WTC11 (cell line): ENCODE results near the gene LTBP1. TPM values are rescaled to one million over a fixed set of nuclear protein-coding genes. Genes with fewer than 3 reads are reported as not detected.

Source experiments
- ATAC-seq: fragments of 200-7000 bp; cut with Tn5 transposase; 2 replicates; pipeline ENCODE4 v1.10.0; 2021; ENCODE audit warnings: mild to moderate bottlenecking, moderate library complexity
- CTCF ChIA-PET: fragments of 300-600 bp; sonication (Branson Sonifier 250); formaldehyde crosslinking; loops from one replicate; lab custom pipeline; 2021; ENCODE audit warnings: antibody characterized with exemption; lab: Charles Lee
- POLR2A ChIA-PET: fragments of 350-600 bp; sonication (Branson Sonifier 250); formaldehyde crosslinking; loops from one replicate; lab custom pipeline; 2021; ENCODE audit warnings: antibody characterized with exemption; lab: Charles Lee
- DNase-seq: peaks from one replicate; pipeline ENCODE4 v3.0.0; 2021; ENCODE audit warnings: low spot score
- H3K27ac Mint-ChIP-seq: 2 replicates; pipeline ENCODE4 v1.8.0; 2021; ENCODE audit warnings: mixed read lengths
- H3K27me3 Mint-ChIP-seq: 2 replicates; pipeline ENCODE4 v1.8.0; 2021; ENCODE audit warnings: low read depth, mild to moderate bottlenecking, moderate library complexity, mixed read lengths
- H3K36me3 Mint-ChIP-seq: 2 replicates; pipeline ENCODE4 v1.8.0; 2021; ENCODE audit warnings: mixed read lengths
- H3K4me1 Mint-ChIP-seq: 2 replicates; pipeline ENCODE4 v1.8.0; 2022; ENCODE audit warnings: mixed read lengths
- H3K4me3 Mint-ChIP-seq: 2 replicates; pipeline ENCODE4 v1.8.0; 2021; ENCODE audit warnings: mild to moderate bottlenecking, moderate library complexity, mixed read lengths
- H3K9me3 Mint-ChIP-seq: 2 replicates; pipeline ENCODE4 v1.8.0; 2021; ENCODE audit warnings: mixed read lengths
- ATF2 ChIP-seq: sonication (generic); formaldehyde crosslinking; IDR thresholded peaks from 2 replicates; pipeline ENCODE4 v1.8.1; 2022; ENCODE audit warnings: low read depth, missing genetic modification reagents, borderline replicate concordance
- CREM ChIP-seq: sonication (generic); formaldehyde crosslinking; IDR thresholded peaks from 2 replicates; pipeline ENCODE4 v1.8.1; 2022; ENCODE audit warnings: mild to moderate bottlenecking, missing genetic modification reagents, moderate library complexity
- ELF4 ChIP-seq: sonication (generic); formaldehyde crosslinking; IDR thresholded peaks from 2 replicates; pipeline ENCODE4 v1.8.1; 2022; ENCODE audit warnings: low read depth, mild to moderate bottlenecking, moderate library complexity, missing genetic modification reagents
- FOXJ3 ChIP-seq: sonication (generic); formaldehyde crosslinking; IDR thresholded peaks from 2 replicates; pipeline ENCODE4 v1.9.0; 2021; ENCODE audit warnings: missing genetic modification reagents, mild to moderate bottlenecking, borderline replicate concordance
- HMGA2 ChIP-seq: fragments of 250-450 bp; sonication (Bioruptor Pico); IDR thresholded peaks from 2 replicates; pipeline ENCODE4 v1.4.0; 2021; ENCODE audit warnings: mild to moderate bottlenecking, moderate library complexity
- IRF1 ChIP-seq: sonication (generic); formaldehyde crosslinking; IDR thresholded peaks from 2 replicates; pipeline ENCODE4 v1.8.0; 2023; ENCODE audit warnings: missing genetic modification reagents
- JUN ChIP-seq: sonication (generic); formaldehyde crosslinking; IDR thresholded peaks from 2 replicates; pipeline ENCODE4 v1.8.0; 2023; ENCODE audit warnings: mild to moderate bottlenecking, missing genetic modification reagents
- MAX ChIP-seq: sonication (generic); formaldehyde crosslinking; IDR thresholded peaks from 2 replicates; pipeline ENCODE4 v1.8.0; 2022; ENCODE audit warnings: mild to moderate bottlenecking, missing genetic modification reagents
- MLX ChIP-seq: sonication (generic); formaldehyde crosslinking; IDR thresholded peaks from 2 replicates; pipeline ENCODE4 v1.8.1; 2023; ENCODE audit warnings: mild to moderate bottlenecking, missing genetic modification reagents, moderate library complexity
- NFYB ChIP-seq: sonication (generic); formaldehyde crosslinking; conservative IDR thresholded peaks from 2 replicates; pipeline ENCODE4 v1.8.0; 2022; ENCODE audit warnings: low read depth, missing genetic modification reagents
- NR3C1 ChIP-seq: sonication (generic); formaldehyde crosslinking; conservative IDR thresholded peaks from 2 replicates; pipeline ENCODE4 v1.8.1; 2023; ENCODE audit warnings: low read depth, mild to moderate bottlenecking, missing genetic modification reagents
- OVOL2 ChIP-seq: fragments of 250-450 bp; sonication (Bioruptor Pico); IDR thresholded peaks from 2 replicates; pipeline ENCODE4 v1.9.0; 2021; ENCODE audit warnings: mild to moderate bottlenecking, borderline replicate concordance
- RELA ChIP-seq: sonication (generic); formaldehyde crosslinking; IDR thresholded peaks from 2 replicates; pipeline ENCODE4 v1.8.1; 2022; ENCODE audit warnings: missing genetic modification reagents, mild to moderate bottlenecking, borderline replicate concordance
- SOX15 ChIP-seq: fragments of 250-450 bp; sonication (Bioruptor Pico); IDR thresholded peaks from 2 replicates; pipeline ENCODE4 v1.9.0; 2021; ENCODE audit warnings: mild to moderate bottlenecking
- TCF7 ChIP-seq: sonication (generic); formaldehyde crosslinking; IDR thresholded peaks from 2 replicates; pipeline ENCODE4 v1.8.0; 2022; ENCODE audit warnings: mild to moderate bottlenecking, low read depth, missing genetic modification reagents, moderate library complexity
- TEAD1 ChIP-seq: sonication (generic); formaldehyde crosslinking; IDR thresholded peaks from 2 replicates; pipeline ENCODE4 v1.8.0; 2022; ENCODE audit warnings: mild to moderate bottlenecking, missing genetic modification reagents
- ZNF121 ChIP-seq: sonication (generic); formaldehyde crosslinking; IDR thresholded peaks from 2 replicates; pipeline ENCODE4 v1.8.0; 2023; ENCODE audit warnings: missing genetic modification reagents
- ZNF138 ChIP-seq: sonication (generic); formaldehyde crosslinking; conservative IDR thresholded peaks from 2 replicates; pipeline ENCODE4 v1.8.1; 2022; ENCODE audit warnings: mild to moderate bottlenecking, moderate library complexity, missing genetic modification reagents
- ZNF232 ChIP-seq: sonication (generic); formaldehyde crosslinking; IDR thresholded peaks from 2 replicates; pipeline ENCODE4 v1.8.0; 2022; ENCODE audit warnings: mild to moderate bottlenecking, missing genetic modification reagents
- ZNF317 ChIP-seq: sonication (generic); formaldehyde crosslinking; IDR thresholded peaks from 2 replicates; pipeline ENCODE4 v1.8.1; 2023; ENCODE audit warnings: low read depth, mild to moderate bottlenecking, moderate library complexity, missing genetic modification reagents, borderline replicate concordance
- ZNF396 ChIP-seq: fragments of 250-450 bp; sonication (Bioruptor Pico); IDR thresholded peaks from 2 replicates; pipeline ENCODE4 v1.8.0; 2021; ENCODE audit warnings: mild to moderate bottlenecking, moderate library complexity, borderline replicate concordance
- total RNA-seq: library from RNA; stranded (reverse); gene quantifications from 3 replicates; pipeline ENCODE4 v1.2.3, GENCODE V29; 2021
- TF ChIP-seq, protein P1 (sequence below): sonication (generic); formaldehyde crosslinking; IDR thresholded peaks from 2 replicates; pipeline ENCODE4 v1.8.1; 2022; ENCODE audit warnings: low read depth, mild to moderate bottlenecking, moderate library complexity, missing genetic modification reagents, borderline replicate concordance
- TF ChIP-seq, protein P2 (sequence below): sonication (generic); formaldehyde crosslinking; IDR thresholded peaks from 2 replicates; pipeline ENCODE4 v1.8.1; 2023; ENCODE audit warnings: mild to moderate bottlenecking, missing genetic modification reagents, moderate library complexity

The LTBP1 gene
- total RNA-seq, 1 experiment from 2014 or later: 33.6 TPM

- no peak overlapping the region for H3K4me3 Mint-ChIP-seq
- no peaks in the 10 kb centered on the region for H3K27me3 Mint-ChIP-seq
- peaks cover 17% of the 10 kb centered on the region for H3K4me1 Mint-ChIP-seq
- TF ChIP-seq ATF2 (CRISPR knock-in tag): no peak
- TF ChIP-seq RELA (CRISPR knock-in tag): no peak
- TF ChIP-seq, protein P1, sequence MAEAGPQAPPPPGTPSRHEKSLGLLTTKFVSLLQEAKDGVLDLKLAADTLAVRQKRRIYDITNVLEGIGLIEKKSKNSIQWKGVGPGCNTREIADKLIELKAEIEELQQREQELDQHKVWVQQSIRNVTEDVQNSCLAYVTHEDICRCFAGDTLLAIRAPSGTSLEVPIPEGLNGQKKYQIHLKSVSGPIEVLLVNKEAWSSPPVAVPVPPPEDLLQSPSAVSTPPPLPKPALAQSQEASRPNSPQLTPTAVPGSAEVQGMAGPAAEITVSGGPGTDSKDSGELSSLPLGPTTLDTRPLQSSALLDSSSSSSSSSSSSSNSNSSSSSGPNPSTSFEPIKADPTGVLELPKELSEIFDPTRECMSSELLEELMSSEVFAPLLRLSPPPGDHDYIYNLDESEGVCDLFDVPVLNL (CRISPR knock-in tag): no peak
- no peak for TF ChIP-seq ZNF121 (CRISPR knock-in tag)
- TF ChIP-seq ZNF396 (CRISPR knock-in tag): no peak
- no peak for TF ChIP-seq FOXJ3 (CRISPR knock-in tag)
- TF ChIP-seq TCF7: no peak
- TF ChIP-seq CREM (CRISPR knock-in tag): no peak
- TF ChIP-seq HMGA2: no peak
- no peak for TF ChIP-seq OVOL2 (CRISPR knock-in tag)
- TF ChIP-seq SOX15 (CRISPR knock-in tag): no peak
- TF ChIP-seq ZNF317 (CRISPR knock-in tag): no peak
- POLR2A ChIA-PET: no interaction called here
- peaks cover 14% of the 10 kb centered on the region for H3K36me3 Mint-ChIP-seq
- CTCF ChIA-PET: interaction anchor here (1.1 kb wide), 1 partner anchor 107 kb away, joined by 3 read pairs; no protein-coding TSS in a partner anchor
- no peak overlapping the region for H3K27ac Mint-ChIP-seq
- no peak for ATAC-seq
- DNase-seq: no peak
- H3K9me3 Mint-ChIP-seq: peaks cover 11% of the 10 kb centered on the region
Observed at GRCh38 chr2:33019796-33020195, 73.0 kb downstream of the LTBP1 start.

- Mint-ChIP-seq H3K27ac (peak overlapping the region; percentile 70; the same call in 1 of the 2 replicates), H3K4me3 (no peak overlapping the region)
- CTCF ChIA-PET: no interaction called here
- TF ChIP-seq SOX15 (CRISPR knock-in tag): no peak
- TF ChIP-seq ATF2 (CRISPR knock-in tag): no peak
- TF ChIP-seq MAX (CRISPR knock-in tag): no peak
- no peak for TF ChIP-seq CREM (CRISPR knock-in tag)
- no peak for TF ChIP-seq TEAD1 (CRISPR knock-in tag)
- TF ChIP-seq ZNF138 (CRISPR knock-in tag): no peak
- no peak for TF ChIP-seq NR3C1 (CRISPR knock-in tag)
- no peak for TF ChIP-seq TCF7
- TF ChIP-seq IRF1 (CRISPR knock-in tag): no peak
- no peak for TF ChIP-seq JUN
- TF ChIP-seq, protein P2, sequence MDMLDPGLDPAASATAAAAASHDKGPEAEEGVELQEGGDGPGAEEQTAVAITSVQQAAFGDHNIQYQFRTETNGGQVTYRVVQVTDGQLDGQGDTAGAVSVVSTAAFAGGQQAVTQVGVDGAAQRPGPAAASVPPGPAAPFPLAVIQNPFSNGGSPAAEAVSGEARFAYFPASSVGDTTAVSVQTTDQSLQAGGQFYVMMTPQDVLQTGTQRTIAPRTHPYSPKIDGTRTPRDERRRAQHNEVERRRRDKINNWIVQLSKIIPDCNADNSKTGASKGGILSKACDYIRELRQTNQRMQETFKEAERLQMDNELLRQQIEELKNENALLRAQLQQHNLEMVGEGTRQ: no peak
- TF ChIP-seq, protein P1 (CRISPR knock-in tag): no peak
- no peak for TF ChIP-seq NFYB (CRISPR knock-in tag)
- TF ChIP-seq MLX (CRISPR knock-in tag): no peak
- TF ChIP-seq ELF4: no peak
- TF ChIP-seq ZNF232 (CRISPR knock-in tag): no peak
Observed at GRCh38 chr2:33020883-33021282, 74.1 kb downstream of the LTBP1 start.

More at GRCh38 chr2:33020883-33021282, 74.1 kb downstream of the LTBP1 start:
- Mint-ChIP-seq H3K27me3 (no peaks in the 10 kb centered on the region), H3K36me3 (peaks cover 15% of the 10 kb centered on the region), H3K4me1 (peaks cover 17% of the 10 kb centered on the region), H3K9me3 (peaks cover 11% of the 10 kb centered on the region)
- DNase-seq (no peak), ATAC-seq (peak; percentile 56)
- POLR2A ChIA-PET: no interaction called here
